Anterior cingulate cortex (tissue), 58 donors: Measurements from ENCODE around the gene LCN10.
"Not testable (repeated sequence)": the region's sequence is repeated elsewhere in the genome, so short reads cannot be mapped to it uniquely, and the experiment has no call there.

Source experiments
- DNase-seq, 58 donors: peaks; one replicate each; lab custom pipeline; 2025; lab: John Stamatoyannopoulos, UW

LCN10 gene

GRCh38 chr9:136773386-136774044, 30.8 kb upstream of the LCN10 start:
- DNase-seq, result peak in 8 of 58 donors; percentile 5 to 28 (median 16)

GRCh38 chr9:136771907-136772415, 29.2 kb upstream of the LCN10 start:
- no peak for DNase-seq

- peak in 11 of 58 donors; percentile 5 to 47 (median 20) for DNase-seq
Observed at GRCh38 chr9:136769710-136770191, 27.0 kb upstream of the LCN10 start.

- DNase-seq, result peak in 34 of 58 donors; percentile 4 to 61 (median 32)
Observed at GRCh38 chr9:136766410-136767120, 23.8 kb upstream of the LCN10 start.

GRCh38 chr9:136765745-136766409, 23.1 kb upstream of the LCN10 start:
- not testable (repeated sequence) for DNase-seq

GRCh38 chr9:136765041-136765440, 22.3 kb upstream of the LCN10 start:
- DNase-seq, result no peak

GRCh38 chr9:136764301-136764891, 21.7 kb upstream of the LCN10 start, which contains the start of gene LCN15:
Gene LCN15 (minus strand): TSS chr9:136764518. CDS start chr9:136764488, 30 bp downstream.
- DNase-seq, result no peak

- DNase-seq, result no peak
Observed at GRCh38 chr9:136763649-136764035, 20.9 kb upstream of the LCN10 start.

- no peak for DNase-seq
Observed at GRCh38 chr9:136762915-136763648, 20.3 kb upstream of the LCN10 start.

GRCh38 chr9:136762221-136762691, 19.5 kb upstream of the LCN10 start:
- DNase-seq, result no peak

GRCh38 chr9:136761545-136761981, 18.8 kb upstream of the LCN10 start:
- DNase-seq, result no peak

GRCh38 chr9:136760834-136761544, 18.2 kb upstream of the LCN10 start:
- DNase-seq, result peak in 46 of 58 donors; percentile 5 to 75 (median 40)

GRCh38 chr9:136760424-136760823, 17.7 kb upstream of the LCN10 start:
- DNase-seq, result peak in 1 of 58 donors; percentile 8

- no peak for DNase-seq
Observed at GRCh38 chr9:136759436-136760325, 16.9 kb upstream of the LCN10 start.

GRCh38 chr9:136759001-136759400, 16.3 kb upstream of the LCN10 start:
- no peak for DNase-seq

- DNase-seq, result no peak
Observed at GRCh38 chr9:136757751-136758140, 15.0 kb upstream of the LCN10 start.

- DNase-seq, result no peak
Observed at GRCh38 chr9:136757328-136757727, 14.6 kb upstream of the LCN10 start.

GRCh38 chr9:136756836-136757235, 14.1 kb upstream of the LCN10 start:
- no peak for DNase-seq
